Lower leg skin (tissue), 4 donors: ENCODE results near the gene STAT5B. TPM values are rescaled to one million over a fixed set of nuclear protein-coding genes. Genes with fewer than 3 reads are reported as not detected.
A peak's percentile ranks its signal among the peaks of the same experiment; 100 is the strongest.
"Not testable (repeated sequence)": the region's sequence is repeated elsewhere in the genome, so short reads cannot be mapped to it uniquely, and the experiment has no call there.

Source experiments
- DNase-seq, 2 donors: peaks; one replicate each; pipeline ENCODE4 v3.0.0-alpha.2; 2019; ENCODE audit warnings: low spot score in 2 of 2
- H3K4me3 ChIP-seq: fragments of 200-600 bp; sonication (generic); 2 replicates; pipeline ENCODE4 v1.5.1; 2017; ENCODE audit warnings: mild to moderate bottlenecking, low read depth; ENCODE audit not compliant: poor library complexity, severe bottlenecking
- POLR2A ChIP-seq, 2 donors: fragments of 450-650 bp; IDR thresholded peaks; one replicate each; pipeline ENCODE4 v1.6.1; 2016 to 2017; ENCODE audit warnings: antibody characterized with exemption in 2 of 2, mild to moderate bottlenecking in 1 of 2, moderate library complexity in 1 of 2
- WGBS, 2 donors: methylation state at CpG; one replicate each; pipeline ENCODE4 v1.1.5; 2018; 5-methylcytosine and 5-hydroxymethylcytosine counted together
- intact Hi-C: fragments of 100-400 bp; cut with DNase I; formaldehyde crosslinking; loops from one replicate; pipeline ENCODE4 v1.15.0; 2023; ENCODE audit warnings: low total_unique reads
- total RNA-seq, 4 donors: library from RNA; depleted of rRNA; stranded (reverse); fragments of >200 nt; gene quantifications; one replicate each; pipeline ENCODE4 v1.1.0, GENCODE V29; 2016
- TF ChIP-seq, protein P1 (sequence below), 3 donors: fragments of 450-650 bp; IDR thresholded peaks; one replicate each; pipeline ENCODE4 v1.5.1; 2016; ENCODE audit warnings: antibody characterized with exemption in 3 of 3, mild to moderate bottlenecking in 3 of 3, moderate library complexity in 2 of 3

Gene STAT5B
- total RNA-seq, 4 donors from 2014 or later = 40.2 to 72.4 (median 50.5) TPM

- H3K4me3 ChIP-seq = no peak overlapping the region
- no peak for DNase-seq
- intact Hi-C loops = no loop called here
- TF ChIP-seq, protein P1, sequence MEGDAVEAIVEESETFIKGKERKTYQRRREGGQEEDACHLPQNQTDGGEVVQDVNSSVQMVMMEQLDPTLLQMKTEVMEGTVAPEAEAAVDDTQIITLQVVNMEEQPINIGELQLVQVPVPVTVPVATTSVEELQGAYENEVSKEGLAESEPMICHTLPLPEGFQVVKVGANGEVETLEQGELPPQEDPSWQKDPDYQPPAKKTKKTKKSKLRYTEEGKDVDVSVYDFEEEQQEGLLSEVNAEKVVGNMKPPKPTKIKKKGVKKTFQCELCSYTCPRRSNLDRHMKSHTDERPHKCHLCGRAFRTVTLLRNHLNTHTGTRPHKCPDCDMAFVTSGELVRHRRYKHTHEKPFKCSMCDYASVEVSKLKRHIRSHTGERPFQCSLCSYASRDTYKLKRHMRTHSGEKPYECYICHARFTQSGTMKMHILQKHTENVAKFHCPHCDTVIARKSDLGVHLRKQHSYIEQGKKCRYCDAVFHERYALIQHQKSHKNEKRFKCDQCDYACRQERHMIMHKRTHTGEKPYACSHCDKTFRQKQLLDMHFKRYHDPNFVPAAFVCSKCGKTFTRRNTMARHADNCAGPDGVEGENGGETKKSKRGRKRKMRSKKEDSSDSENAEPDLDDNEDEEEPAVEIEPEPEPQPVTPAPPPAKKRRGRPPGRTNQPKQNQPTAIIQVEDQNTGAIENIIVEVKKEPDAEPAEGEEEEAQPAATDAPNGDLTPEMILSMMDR (IDR thresholded peaks at IDR 0.05) = no peak
- no peak for TF ChIP-seq POLR2A (IDR thresholded peaks at IDR 0.05)
- 62 to 63% methylated on average over 7 of the region's 7 CpGs for WGBS, 2 donors
These were observed 63.8 kb downstream of the STAT5B start for GRCh38 chr17:42212382-42212781.

DNA sequence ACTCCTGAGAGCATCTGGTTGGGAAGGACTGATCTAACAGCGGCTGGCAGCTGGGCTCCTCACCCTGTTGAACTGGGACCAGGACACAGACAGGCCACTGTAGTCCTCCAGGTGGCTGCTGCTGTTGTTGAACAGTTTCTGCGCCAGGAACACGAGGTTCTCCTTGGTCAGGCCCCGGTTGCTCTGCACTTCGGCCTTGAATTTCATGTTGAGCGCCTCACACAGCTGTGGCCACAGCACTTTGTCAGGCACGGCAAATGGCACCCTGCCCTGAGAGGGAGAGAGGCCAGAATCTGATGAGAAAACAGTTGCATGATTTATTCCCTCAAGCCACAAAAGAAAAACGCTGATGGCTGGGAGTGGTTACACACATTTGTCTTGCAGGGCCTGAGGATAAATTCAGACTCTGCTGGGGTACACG, 64.3 kb downstream of the STAT5B start:
- H3K4me3 ChIP-seq, intact Hi-C loops: not testable (repeated sequence)
- peak; percentile 62 to 91 for DNase-seq
- WGBS, 2 donors = 47 to 49% methylated on average over 6 to 9 of the region's 9 CpGs

DNA sequence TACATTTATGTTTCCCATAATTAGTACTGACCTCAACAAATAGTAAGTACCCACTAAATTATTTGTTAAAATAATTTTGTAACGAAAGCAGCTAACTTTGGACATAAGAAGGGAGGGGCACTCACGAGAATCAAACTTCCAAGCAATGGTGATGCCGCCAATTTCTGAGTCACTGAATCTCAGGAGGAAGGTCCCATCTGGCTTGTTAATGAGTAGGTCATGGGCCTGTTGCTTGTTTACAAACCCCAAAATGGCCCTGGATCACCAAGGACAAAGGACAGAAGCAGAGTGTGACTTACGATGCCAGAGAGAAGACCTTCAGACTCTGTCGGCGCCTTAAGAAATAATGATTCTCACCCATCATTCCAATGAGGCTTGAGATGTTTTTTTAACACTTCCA, 66.1 kb downstream of the STAT5B start:
- TF ChIP-seq, protein P1 (IDR thresholded peaks at IDR 0.05) = no peak
- no peak for TF ChIP-seq POLR2A (IDR thresholded peaks at IDR 0.05)
- DNase-seq = peak in 1 of 2 donors; percentile 47
- WGBS, 2 donors = 76 to 80% methylated on average over 6 of the region's 6 CpGs
- no peak overlapping the region for H3K4me3 ChIP-seq
- intact Hi-C loops = no loop called here

DNA sequence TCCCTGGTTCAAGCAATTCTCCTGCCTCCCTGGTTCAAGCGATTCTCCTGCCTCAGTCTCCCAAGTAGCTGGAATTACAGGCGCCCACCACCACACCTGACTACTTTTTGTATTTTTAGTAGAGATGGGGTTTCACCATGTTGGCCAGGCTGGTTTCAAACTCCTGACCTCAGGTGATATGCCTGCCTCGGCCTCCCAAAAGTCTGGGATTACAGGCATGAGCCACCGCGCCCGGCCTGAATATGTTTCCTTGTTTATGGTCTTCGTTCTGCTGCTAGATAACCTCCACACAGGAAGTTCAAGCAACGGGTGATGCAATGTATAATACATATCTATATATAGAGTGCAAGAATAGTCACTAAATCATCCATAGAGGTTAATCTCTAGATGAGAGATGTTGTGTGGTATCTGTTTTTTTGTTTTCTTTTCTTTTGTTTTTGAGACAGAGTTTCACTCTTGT, 70.0 kb downstream of the STAT5B start:
- DNase-seq, H3K4me3 ChIP-seq, intact Hi-C loops: not testable (repeated sequence)
- WGBS, 2 donors = 83 to 85% methylated on average over 8 of the region's 8 CpGs

DNA sequence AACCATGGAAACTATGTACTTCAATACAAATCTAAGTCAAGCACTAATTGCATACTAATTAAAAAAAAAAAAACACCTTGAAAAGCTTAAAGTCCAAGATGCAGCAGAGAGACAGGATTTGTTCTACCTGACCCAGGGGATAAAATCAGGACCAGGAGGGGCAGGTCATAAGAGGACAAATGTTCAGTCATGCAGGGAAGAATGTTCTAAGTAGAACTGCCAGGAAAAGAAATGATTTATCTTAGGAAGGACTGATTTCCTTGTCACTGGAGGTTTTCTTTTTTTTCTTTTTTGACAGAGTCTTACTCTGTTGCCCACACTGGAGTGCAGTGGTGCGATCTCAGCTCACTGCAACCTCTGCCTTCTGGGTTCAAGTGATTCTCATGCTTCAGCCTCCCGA, 72.8 kb downstream of the STAT5B start:
- WGBS, 2 donors = 98% methylated on average over 2 of the region's 2 CpGs
- H3K4me3 ChIP-seq = no peak overlapping the region
- no peak for DNase-seq
- TF ChIP-seq, protein P1 (IDR thresholded peaks at IDR 0.05) = no peak
- no peak for TF ChIP-seq POLR2A (IDR thresholded peaks at IDR 0.05)
- intact Hi-C loops = no loop called here

DNA sequence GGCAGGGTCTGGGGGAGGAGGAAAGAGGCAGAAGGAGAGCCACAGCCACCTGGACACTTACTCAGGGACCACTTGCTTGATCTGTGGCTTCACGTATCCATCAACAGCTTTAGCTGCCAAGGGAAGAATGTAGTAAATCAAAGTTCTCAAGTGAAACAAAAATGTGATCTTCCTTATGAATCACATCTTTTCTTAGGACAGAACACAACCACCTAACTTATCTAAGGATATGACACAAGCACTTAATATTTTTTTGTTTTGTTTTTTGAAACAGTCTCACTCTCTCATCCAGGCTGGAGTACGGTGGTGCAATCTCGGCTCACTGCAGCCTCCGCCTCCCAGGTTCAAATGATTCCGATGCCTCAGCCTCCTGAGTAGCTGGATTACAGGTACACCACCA, 73.5 kb downstream of the STAT5B start:
- H3K4me3 ChIP-seq = no peak overlapping the region
- no peak for TF ChIP-seq POLR2A (IDR thresholded peaks at IDR 0.05)
- TF ChIP-seq, protein P1 (IDR thresholded peaks at IDR 0.05) = no peak
- WGBS, 2 donors = 96% methylated on average over 5 of the region's 5 CpGs
- intact Hi-C loops = no loop called here
- no peak for DNase-seq

- H3K4me3 ChIP-seq = no peak overlapping the region
- intact Hi-C loops = no loop called here
- TF ChIP-seq, protein P1 (IDR thresholded peaks at IDR 0.05) = no peak
- TF ChIP-seq POLR2A (IDR thresholded peaks at IDR 0.05) = no peak
- WGBS, 2 donors = 97 to 98% methylated on average over 6 of the region's 6 CpGs
- DNase-seq = no peak
These were observed 74.0 kb downstream of the STAT5B start for GRCh38 chr17:42202159-42202558.
